ENCODE results near the gene SORT1.
A peak's percentile ranks its signal among the peaks of the same experiment; 100 is the strongest.
"Not testable (repeated sequence)": the region's sequence is repeated elsewhere in the genome, so short reads cannot be mapped to it uniquely, and the experiment has no call there.

The SORT1 gene

GRCh38 chr1:109327285-109327684, 70.4 kb downstream of the SORT1 start:
- no peak for DNase-seq

DNA sequence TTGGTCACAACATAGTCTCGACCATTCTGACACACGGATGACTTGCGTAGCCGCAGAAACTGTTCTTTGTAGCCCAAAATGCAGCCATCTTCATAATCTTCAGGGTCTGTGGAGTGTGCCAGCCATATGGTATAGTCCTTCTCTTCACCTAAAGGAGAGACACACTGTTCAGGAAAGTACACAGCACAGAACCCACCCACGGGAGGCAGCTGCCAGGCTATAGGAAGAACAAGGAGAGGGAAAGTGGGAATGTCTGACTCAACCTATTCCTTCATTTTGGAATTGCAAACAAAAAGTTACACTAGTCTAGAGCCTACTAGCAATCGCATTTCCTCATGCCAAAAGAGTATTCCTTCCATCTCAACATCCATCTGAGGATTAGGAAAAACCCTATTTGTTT, 74.7 kb downstream of the SORT1 start:
- no peak for DNase-seq

- no peak for DNase-seq
These were observed 78.6 kb downstream of the SORT1 start for GRCh38 chr1:109319114-109319513.

GRCh38 chr1:109316506-109316905, 81.2 kb downstream of the SORT1 start:
- no peak for DNase-seq

- no peak for DNase-seq
These were observed 82.4 kb downstream of the SORT1 start for GRCh38 chr1:109315288-109315687.

- DNase-seq: no peak
These were observed 82.9 kb downstream of the SORT1 start for GRCh38 chr1:109314795-109315194.

- no peak for DNase-seq
These were observed 84.5 kb downstream of the SORT1 start for GRCh38 chr1:109312978-109313775.

DNA sequence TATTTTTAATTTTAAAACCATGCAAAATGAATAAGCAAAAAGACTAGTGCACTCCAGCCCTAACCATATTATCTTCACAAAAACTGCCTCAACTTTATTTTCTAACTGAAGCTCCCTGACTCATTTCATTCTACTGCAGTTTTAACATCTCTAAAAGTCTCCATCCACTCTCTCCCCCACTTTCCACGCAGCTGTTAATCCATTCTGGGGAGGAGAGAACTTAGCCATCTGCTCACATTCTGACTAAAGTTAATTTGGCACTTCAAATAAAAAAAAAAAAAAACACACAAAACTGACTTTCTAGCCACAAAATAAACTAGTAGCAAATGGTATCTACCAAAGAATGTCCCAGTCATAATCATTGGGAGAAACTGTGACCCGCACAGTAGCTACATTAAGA, 85.5 kb downstream of the SORT1 start:
- no peak for DNase-seq

DNA sequence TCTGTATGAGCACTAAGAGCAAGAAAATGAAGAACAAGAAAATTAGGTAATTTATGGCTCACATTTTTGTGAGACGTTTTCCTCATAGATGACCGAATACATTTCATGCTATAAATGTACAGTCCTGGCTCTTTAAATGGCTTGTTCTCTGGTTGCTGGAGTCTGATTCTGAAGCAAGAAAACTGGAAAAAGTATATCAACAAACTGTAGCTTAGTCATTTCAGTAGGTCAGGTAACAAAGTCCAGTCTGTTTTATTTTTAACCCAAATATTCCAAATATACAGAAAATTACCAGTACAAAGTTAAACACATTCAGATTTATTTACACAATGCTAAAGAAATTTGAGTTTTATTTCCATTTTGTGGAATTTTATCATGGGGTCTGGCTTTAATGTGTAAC, 88.4 kb downstream of the SORT1 start:
- no peak for DNase-seq

GRCh38 chr1:109307274-109308021, 90.3 kb downstream of the SORT1 start:
- peak; percentile 16 for DNase-seq

- DNase-seq: no peak
These were observed 90.9 kb downstream of the SORT1 start, which contains the start of gene MYBPHL for GRCh38 chr1:109306832-109307273. TSS of gene MYBPHL (minus strand) at chr1:109307011. CDS start at chr1:109306991, 20 bp downstream.

GRCh38 chr1:109305991-109306390, 91.7 kb downstream of the SORT1 start:
- not testable (repeated sequence) for DNase-seq

GRCh38 chr1:109304226-109304920, 93.3 kb downstream of the SORT1 start:
- DNase-seq: no peak

DNA sequence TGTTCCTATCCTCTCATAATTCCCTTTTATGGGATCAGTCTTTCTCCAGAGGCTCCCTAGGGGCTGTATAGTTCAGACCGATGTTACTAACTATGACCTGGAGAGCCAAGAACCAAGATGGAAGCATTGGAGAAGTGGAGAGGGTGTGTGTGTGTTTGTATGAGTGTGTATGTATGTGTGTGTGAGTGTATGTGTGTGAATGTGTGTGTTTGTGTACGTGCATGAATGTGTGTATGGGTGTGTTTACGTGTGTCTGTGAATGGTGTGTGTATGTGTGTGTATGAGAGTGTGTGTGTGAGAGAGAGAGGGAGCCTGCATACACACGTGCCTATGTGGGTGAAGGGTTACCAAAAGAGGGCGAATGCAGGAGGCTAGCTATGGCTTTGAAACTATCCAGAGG, 95.8 kb downstream of the SORT1 start:
- no peak for DNase-seq

- DNase-seq: no peak
These were observed 97.0 kb downstream of the SORT1 start for GRCh38 chr1:109300650-109301151.

DNA sequence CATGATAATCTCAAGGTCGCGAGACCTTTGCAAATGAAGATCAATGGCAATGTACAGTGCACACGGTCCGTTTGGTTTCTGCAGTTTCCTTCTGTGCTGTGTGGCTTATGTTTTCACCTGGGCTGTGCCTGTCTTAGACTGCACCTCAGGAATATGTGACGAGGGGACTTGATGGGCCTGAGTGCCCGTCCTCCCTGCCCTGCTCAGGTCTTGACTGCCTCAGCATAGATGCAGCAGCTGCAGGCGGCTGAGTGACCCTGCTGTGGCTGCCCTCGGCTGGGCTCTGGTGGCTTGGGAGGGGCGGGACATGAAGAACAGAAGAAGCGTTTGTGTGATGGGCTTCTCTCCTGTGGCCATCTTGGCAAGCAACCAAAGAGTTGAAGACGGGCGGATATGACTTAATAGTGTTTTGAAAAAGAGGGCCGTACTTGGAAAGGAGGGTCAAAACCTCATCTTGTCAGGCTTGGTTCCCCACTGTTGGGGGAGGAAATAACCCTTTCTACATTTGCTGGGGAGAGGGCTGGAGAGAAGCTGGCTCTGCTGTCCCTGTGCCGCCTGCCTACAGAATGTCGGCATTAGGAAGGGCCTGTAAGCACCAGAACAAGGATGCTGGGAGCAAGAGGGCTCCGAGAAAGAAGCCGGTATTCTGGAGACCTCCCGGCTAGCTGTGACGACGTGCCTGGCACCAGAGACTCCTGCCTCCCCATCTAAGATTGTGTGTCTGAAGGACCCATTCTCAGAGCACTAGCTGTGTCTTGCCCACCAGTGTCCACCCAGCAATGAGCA, 98.0 kb downstream of the SORT1 start:
- DNase-seq: no peak

DNA sequence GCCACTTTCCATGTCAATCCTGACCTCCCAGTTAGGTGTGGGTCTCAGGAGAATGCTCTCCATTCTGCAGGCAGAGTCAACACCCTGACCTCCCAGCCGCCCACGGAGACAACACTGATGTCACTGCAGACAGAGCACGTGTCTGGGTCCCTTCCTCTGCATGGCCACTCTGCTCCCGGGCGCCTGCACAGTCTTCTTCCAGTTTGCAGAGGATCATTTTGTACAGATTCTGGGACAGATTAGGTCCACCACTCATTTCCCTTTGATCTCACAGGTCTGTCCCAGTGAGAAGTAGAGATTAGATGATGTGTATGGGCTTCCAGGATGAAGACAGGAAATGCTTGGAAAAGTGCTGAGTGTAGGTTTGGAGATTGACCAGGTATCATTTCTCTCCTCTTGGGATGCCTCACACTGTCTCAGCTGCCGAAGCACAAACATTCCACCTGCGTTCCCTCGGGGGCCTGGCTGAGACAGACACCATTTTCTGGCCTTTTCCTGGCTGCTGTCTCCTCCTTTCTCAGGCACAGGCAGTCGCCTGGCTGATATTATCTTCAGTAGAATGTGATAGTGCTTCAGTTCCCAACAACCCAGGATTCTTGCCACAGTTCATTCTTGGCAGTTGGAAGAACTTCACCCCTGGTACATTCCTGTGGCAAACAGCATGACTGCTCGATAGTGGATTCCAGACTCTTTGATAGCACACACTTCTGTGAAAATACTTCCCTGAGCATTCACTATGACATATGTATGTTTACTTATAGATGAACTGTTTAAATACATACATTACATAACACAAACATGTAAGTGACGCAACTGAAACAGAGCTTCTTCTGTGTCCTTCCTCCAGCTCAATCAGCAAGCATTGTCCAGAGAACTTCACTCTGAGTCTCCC, 98.8 kb downstream of the SORT1 start:
- DNase-seq: peak; percentile 39

DNA sequence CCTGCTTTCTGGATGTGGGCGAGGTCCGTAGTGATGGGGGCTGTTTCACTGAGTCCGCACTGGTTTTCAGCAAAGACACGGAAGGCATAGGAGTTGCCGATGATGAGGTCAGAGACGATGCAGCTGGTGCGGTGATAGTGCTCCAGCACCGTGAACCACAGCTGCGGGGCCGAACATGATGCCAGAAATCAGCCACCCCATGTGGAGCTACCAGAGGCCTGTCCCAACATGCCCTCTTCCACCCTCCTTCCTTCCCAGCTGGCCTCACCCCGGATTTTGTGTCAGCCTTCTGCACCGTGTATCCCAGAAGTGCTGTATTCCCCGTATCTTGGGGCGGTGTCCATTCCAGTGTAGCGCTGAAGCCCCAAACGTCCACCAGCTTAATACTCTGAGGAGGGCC, 100.9 kb downstream of the SORT1 start:
- no peak for DNase-seq

GRCh38 chr1:109295712-109296415, 101.9 kb downstream of the SORT1 start:
- DNase-seq: no peak

- DNase-seq: no peak
These were observed 103.2 kb downstream of the SORT1 start for GRCh38 chr1:109294481-109294880.

DNA sequence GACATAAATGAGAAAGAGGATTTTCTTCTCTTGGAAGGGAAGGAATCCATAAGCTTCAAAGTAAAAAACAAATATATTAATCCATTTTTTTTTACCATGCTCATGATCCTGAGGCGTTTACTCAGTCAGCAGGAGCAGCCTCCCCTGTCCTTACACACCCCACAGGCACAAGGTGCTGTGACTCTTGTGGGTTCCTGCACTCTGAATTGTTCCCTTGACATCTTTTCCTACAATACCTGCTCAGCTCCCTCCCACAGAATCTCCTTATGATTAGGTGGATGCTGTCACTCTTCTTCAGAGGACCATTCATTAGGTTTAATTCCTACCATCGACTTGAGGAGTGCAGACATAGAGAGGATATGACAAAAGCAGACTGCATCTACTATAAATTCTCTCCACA, 104.7 kb downstream of the SORT1 start:
- no peak for DNase-seq

Measured in activated CD4-positive, alpha-beta T cell treated with anti-CD3 and anti-CD28 coated beads for 48 hours (primary cell).